GM10248 (cell line): ENCODE measurements around the gene ADAMTSL1.

Experiments used
- CTCF ChIA-PET: fragments of 300-600 bp; sonication (Branson Sonifier 250); formaldehyde crosslinking; extraction: SDS; loops from one replicate; lab custom pipeline; 2021; ENCODE audit warnings: antibody characterized with exemption; lab: Yijun Ruan, JAX
- POLR2A ChIA-PET: fragments of 350-650 bp; sonication (Branson Sonifier 250); formaldehyde crosslinking; extraction: SDS; loops from one replicate; lab custom pipeline; 2020; ENCODE audit warnings: antibody characterized with exemption; lab: Yijun Ruan, JAX
- DNase-seq: peaks from one replicate; pipeline ENCODE4 v3.0.0; 2012; ENCODE audit errors: extremely low spot score
- CTCF ChIP-seq: IDR thresholded peaks from 2 replicates; pipeline ENCODE4 v1.5.1; 2012; ENCODE audit warnings: mild to moderate bottlenecking, low read depth; ENCODE audit errors: extremely low read depth, missing control alignments, control extremely low read depth

Gene ADAMTSL1

GRCh38 chr9:18705796-18706392, 231.9 kb downstream of the ADAMTSL1 start:
- POLR2A ChIA-PET: no interaction called here
- CTCF ChIA-PET: interaction anchor here (1.4 to 2.1 kb wide), 2 partner anchors 10 to 15 kb away, joined by 3 to 4 read pairs; no protein-coding TSS in a partner anchor
- no peak for DNase-seq
- no peak for TF ChIP-seq CTCF

DNA sequence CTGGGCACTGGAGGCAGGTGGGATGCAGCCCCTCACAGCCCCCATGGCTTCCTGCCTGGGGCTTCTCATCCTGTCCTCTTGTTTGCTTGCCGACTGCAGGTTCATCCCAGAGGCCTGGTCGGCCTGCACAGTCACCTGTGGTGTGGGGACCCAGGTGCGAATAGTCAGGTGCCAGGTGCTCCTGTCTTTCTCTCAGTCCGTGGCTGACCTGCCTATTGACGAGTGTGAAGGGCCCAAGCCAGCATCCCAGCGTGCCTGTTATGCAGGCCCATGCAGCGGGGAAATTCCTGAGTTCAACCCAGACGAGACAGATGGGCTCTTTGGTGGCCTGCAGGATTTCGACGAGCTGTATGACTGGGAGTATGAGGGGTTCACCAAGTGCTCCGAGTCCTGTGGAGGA, 232.7 kb downstream of the ADAMTSL1 start:
- CTCF ChIA-PET: interaction anchor here (1.1 to 2.1 kb wide), 4 partner anchors 8 to 14 kb away, joined by 3 to 4 read pairs (median 3); no protein-coding TSS in a partner anchor
- DNase-seq: no peak
- POLR2A ChIA-PET: no interaction called here
- TF ChIP-seq CTCF: no peak

- no peak for DNase-seq
- ChIA-PET CTCF (interaction anchor here (1.1 to 2.1 kb wide), 3 partner anchors 9 to 13 kb away, joined by 3 to 4 read pairs (median 3); no protein-coding TSS in a partner anchor), POLR2A (no interaction called here)
- no peak for TF ChIP-seq CTCF
These were observed 233.1 kb downstream of the ADAMTSL1 start for GRCh38 chr9:18707061-18707461.

- CTCF ChIA-PET: interaction anchor here (1.1 to 2.1 kb wide), 3 partner anchors 9 to 14 kb away, joined by 3 to 4 read pairs (median 3); no protein-coding TSS in a partner anchor
- POLR2A ChIA-PET: no interaction called here
- no peak for TF ChIP-seq CTCF
- no peak for DNase-seq
These were observed 233.7 kb downstream of the ADAMTSL1 start for GRCh38 chr9:18707489-18708205.

DNA sequence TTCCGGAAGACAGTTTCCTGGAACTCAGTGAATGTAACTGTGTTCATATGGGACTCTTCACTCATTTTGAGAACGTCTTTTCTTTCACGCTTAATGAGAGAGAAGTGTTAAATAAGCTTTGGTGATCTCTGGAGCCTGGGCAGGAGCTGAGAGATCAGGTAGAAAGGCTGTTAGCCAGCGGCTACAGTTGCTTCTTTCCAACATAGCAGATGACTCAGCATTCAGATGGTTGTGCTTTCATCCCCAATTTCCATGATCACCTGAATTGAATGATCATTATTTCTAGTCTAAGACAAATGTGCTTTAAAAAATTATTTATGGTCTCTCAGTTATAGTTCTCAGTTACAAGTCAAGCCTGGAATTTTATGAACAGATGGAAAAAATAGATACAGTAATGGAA, 234.5 kb downstream of the ADAMTSL1 start:
- CTCF ChIA-PET: interaction anchor here (1.0 kb wide), 1 partner anchor 9 kb away, joined by 4 read pairs; no protein-coding TSS in a partner anchor
- no peak for DNase-seq
- POLR2A ChIA-PET: no interaction called here
- TF ChIP-seq CTCF: no peak

GRCh38 chr9:18710065-18710464, 236.1 kb downstream of the ADAMTSL1 start:
- ChIA-PET CTCF (interaction anchor here (0.7 to 1.2 kb wide), 3 partner anchors 10 to 21 kb away, joined by 3 read pairs; no protein-coding TSS in a partner anchor), POLR2A (no interaction called here)
- DNase-seq: no peak
- no peak for TF ChIP-seq CTCF
